HG03378 (cell line): ENCODE measurements around the gene AGAP1.
"Not testable (repeated sequence)": the region's sequence is repeated elsewhere in the genome, so short reads cannot be mapped to it uniquely, and the experiment has no call there.

ENCODE experiments used
- ATAC-seq: cut with Tn5 transposase; IDR thresholded peaks from one replicate; pipeline ENCODE4 v1.9.1; 2021; ENCODE audit warnings: mild to moderate bottlenecking, moderate library complexity; ENCODE audit not compliant: unreplicated experiment

AGAP1 gene

GRCh38 chr2:235752846-235753245 is 259.0 kb downstream of the AGAP1 start:
- ATAC-seq: no peak

- no peak for ATAC-seq
Observed at GRCh38 chr2:235754357-235755207, 260.7 kb downstream of the AGAP1 start.

- no peak for ATAC-seq
Observed at GRCh38 chr2:235756491-235756890, 262.6 kb downstream of the AGAP1 start.

GRCh38 chr2:235757212-235757611 is 263.4 kb downstream of the AGAP1 start:
- no peak for ATAC-seq

GRCh38 chr2:235757640-235758039 is 263.8 kb downstream of the AGAP1 start:
- ATAC-seq: no peak

GRCh38 chr2:235762832-235763598 is 269.2 kb downstream of the AGAP1 start:
- no peak for ATAC-seq

GRCh38 chr2:235763816-235764215 is 270.0 kb downstream of the AGAP1 start:
- no peak for ATAC-seq

- ATAC-seq: not testable (repeated sequence)
Observed at GRCh38 chr2:235764478-235764877, 270.6 kb downstream of the AGAP1 start.

- no peak for ATAC-seq
Observed at GRCh38 chr2:235765181-235765820, 271.5 kb downstream of the AGAP1 start.

GRCh38 chr2:235766278-235766677 is 272.4 kb downstream of the AGAP1 start:
- ATAC-seq: no peak

- ATAC-seq: no peak
Observed at GRCh38 chr2:235768606-235769005, 274.8 kb downstream of the AGAP1 start.

- ATAC-seq: no peak
Observed at GRCh38 chr2:235769046-235769445, 275.2 kb downstream of the AGAP1 start.

- no peak for ATAC-seq
Observed at GRCh38 chr2:235770909-235771820, 277.3 kb downstream of the AGAP1 start.

GRCh38 chr2:235773188-235773928 is 279.5 kb downstream of the AGAP1 start:
- ATAC-seq: no peak

GRCh38 chr2:235774153-235774870 is 280.5 kb downstream of the AGAP1 start:
- no peak for ATAC-seq

- no peak for ATAC-seq
Observed at GRCh38 chr2:235776531-235776930, 282.7 kb downstream of the AGAP1 start.

GRCh38 chr2:235779444-235779896 is 285.6 kb downstream of the AGAP1 start:
- ATAC-seq: no peak

GRCh38 chr2:235780401-235780800 is 286.6 kb downstream of the AGAP1 start:
- ATAC-seq: no peak

- ATAC-seq: no peak
Observed at GRCh38 chr2:235781775-235782174, 287.9 kb downstream of the AGAP1 start.
